Activated naive CD8-positive, alpha-beta T cell treated with anti-CD3 and anti-CD28 coated beads, Interleukin-2, amount 10 ng/mL, durations not matched to agents 7 days and 5 days (primary cell): Measurements from ENCODE around the gene ATRAID. TPM values are rescaled to one million over a fixed set of nuclear protein-coding genes. Genes with fewer than 3 reads are reported as not detected.

Experiments used
- ATAC-seq: fragments of 150-1000 bp; cut with Tn5 transposase; one replicate; pipeline ENCODE4 v1.10.0; 2021; ENCODE audit warnings: low read depth, moderate library complexity
- POLR2A ChIA-PET: fragments of 350-600 bp; sonication (Branson Sonifier 250); formaldehyde crosslinking; loops from one replicate; lab custom pipeline; 2021; ENCODE audit warnings: antibody characterized with exemption; lab: Charles Lee
- DNase-seq: peaks from one replicate; pipeline ENCODE4 v3.0.0; 2021
- H3K27ac Mint-ChIP-seq: one replicate; pipeline ENCODE4 v1.8.0; 2022; ENCODE audit warnings: mild to moderate bottlenecking, mixed read lengths
- H3K27me3 Mint-ChIP-seq: one replicate; pipeline ENCODE4 v1.8.0; 2022; ENCODE audit warnings: mild to moderate bottlenecking, moderate library complexity, mixed read lengths
- H3K36me3 Mint-ChIP-seq: one replicate; pipeline ENCODE4 v1.8.0; 2021; ENCODE audit warnings: mild to moderate bottlenecking, mixed read lengths
- H3K4me1 Mint-ChIP-seq: one replicate; pipeline ENCODE4 v1.8.0; 2021; ENCODE audit warnings: mixed read lengths
- H3K4me3 Mint-ChIP-seq: one replicate; pipeline ENCODE4 v1.8.0; 2022; ENCODE audit warnings: mild to moderate bottlenecking, moderate library complexity, mixed read lengths
- H3K9me3 Mint-ChIP-seq: one replicate; pipeline ENCODE4 v1.8.0; 2021; ENCODE audit warnings: mixed read lengths
- total RNA-seq, 2 experiments: library from RNA; stranded (reverse); gene quantifications; one replicate each; pipeline ENCODE4 v1.2.3, GENCODE V29; 2021

ATRAID gene
- total RNA-seq, 2 experiments from 2014 or later = 74.9 to 84.6 TPM

DNA sequence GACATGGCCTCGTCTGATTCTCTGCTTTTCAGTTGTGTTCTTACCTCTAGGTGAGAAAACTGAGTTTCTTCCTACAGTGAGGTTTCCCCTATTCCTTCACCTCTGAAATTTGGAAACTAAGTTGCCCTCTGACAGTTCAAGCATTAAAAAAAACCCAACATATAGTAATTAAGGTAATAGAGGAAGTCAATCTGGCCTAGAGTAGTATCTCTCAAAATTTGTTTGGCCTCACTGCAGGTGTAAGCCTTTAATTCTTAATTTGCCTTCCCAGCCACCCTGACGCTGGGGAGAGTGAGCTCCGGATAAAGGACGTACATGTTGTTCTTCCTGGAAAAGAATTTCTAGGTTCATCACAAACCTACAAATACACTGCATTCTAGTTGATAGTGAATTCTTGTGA, 6.8 kb downstream of the ATRAID start:
- Mint-ChIP-seq H3K27me3 (no peaks in the 10 kb centered on the region), H3K4me1 (peaks cover 35% of the 10 kb centered on the region), H3K9me3 (no peaks in the 10 kb centered on the region), H3K36me3 (peaks cover 26% of the 10 kb centered on the region), H3K4me3 (peak overlapping the region; percentile 92), H3K27ac (peak overlapping the region; percentile 89)
- DNase-seq = no peak
- no peak for ATAC-seq
- POLR2A ChIA-PET = no interaction called here

DNA sequence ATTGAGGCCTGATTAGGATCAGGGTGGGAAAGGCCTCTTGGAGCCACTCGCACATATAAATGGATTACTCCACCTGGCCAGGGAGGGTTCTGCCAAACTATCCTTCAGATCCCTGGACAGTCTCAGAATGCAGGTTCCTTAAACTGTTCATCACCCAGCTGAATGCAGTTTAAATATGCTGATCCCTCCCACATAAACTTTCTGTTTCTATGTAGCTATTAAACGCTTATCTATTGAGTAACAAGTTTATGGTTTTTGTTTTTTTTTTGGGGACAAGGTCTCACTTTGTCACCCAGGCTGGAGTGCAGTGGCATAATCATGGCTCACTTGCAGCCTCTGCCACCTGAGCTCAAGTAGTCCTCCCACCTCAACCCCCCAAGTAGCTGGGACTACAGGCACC, 7.2 kb downstream of the ATRAID start:
- POLR2A ChIA-PET = no interaction called here
- no peaks in the 10 kb centered on the region for H3K9me3 Mint-ChIP-seq
- H3K27ac Mint-ChIP-seq = no peak overlapping the region
- ATAC-seq (no peak), DNase-seq (no peak)
- H3K4me1 Mint-ChIP-seq = peaks cover 33% of the 10 kb centered on the region
- no peaks in the 10 kb centered on the region for H3K27me3 Mint-ChIP-seq
- H3K4me3 Mint-ChIP-seq = no peak overlapping the region
- peaks cover 25% of the 10 kb centered on the region for H3K36me3 Mint-ChIP-seq

DNA sequence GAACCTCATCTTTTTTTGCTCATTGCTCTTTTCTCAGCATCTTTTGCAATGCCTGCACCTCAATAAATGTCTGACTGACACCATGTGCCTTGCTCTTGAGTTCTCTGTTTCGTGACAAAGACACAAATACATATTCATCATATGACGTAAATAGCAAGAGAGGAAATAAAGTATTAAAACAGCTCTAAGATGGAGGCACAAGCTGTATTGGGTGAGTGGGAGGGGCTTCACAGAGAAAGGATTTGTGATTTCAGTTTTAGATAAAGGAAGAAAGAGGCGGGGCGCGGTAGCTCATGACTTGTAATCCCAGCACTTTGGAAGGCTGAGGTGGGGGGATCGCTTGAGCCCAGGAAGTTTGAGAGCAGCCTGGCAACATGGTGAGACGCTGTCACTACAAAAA, 8.2 kb downstream of the ATRAID start:
- Mint-ChIP-seq H3K36me3 (peaks cover 29% of the 10 kb centered on the region), H3K9me3 (no peaks in the 10 kb centered on the region), H3K27ac (peak overlapping the region; percentile 2), H3K27me3 (no peaks in the 10 kb centered on the region), H3K4me1 (peaks cover 32% of the 10 kb centered on the region), H3K4me3 (no peak overlapping the region)
- ATAC-seq = no peak
- DNase-seq = no peak
- POLR2A ChIA-PET = interaction anchor here (0.5 to 0.7 kb wide), 2 partner anchors 25 to 436 kb away, joined by 3 to 4 read pairs; no protein-coding TSS in a partner anchor

DNA sequence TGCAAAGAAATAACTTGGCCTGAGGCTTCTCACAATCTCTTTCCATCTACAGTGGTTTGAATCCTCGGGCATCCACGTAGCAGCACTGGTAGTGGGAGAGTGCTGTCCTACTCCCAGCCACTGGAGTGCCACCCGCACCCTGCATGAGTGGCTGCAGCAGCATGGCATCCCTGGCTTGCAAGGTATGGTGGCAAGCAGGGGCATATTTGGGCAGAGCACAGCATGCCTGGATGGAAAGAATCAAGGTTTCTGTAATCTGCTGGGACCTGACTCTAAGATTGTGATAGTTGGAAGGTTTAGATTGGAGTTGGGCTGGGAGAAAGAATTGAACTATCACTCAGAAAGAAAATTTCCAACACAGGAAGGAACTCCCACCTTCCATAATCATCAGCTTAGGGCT, 9.3 kb downstream of the ATRAID start:
- Mint-ChIP-seq H3K27ac (no peak overlapping the region), H3K27me3 (no peaks in the 10 kb centered on the region), H3K4me1 (peaks cover 29% of the 10 kb centered on the region), H3K9me3 (no peaks in the 10 kb centered on the region), H3K4me3 (no peak overlapping the region), H3K36me3 (peaks cover 29% of the 10 kb centered on the region)
- no peak for DNase-seq
- ATAC-seq = no peak
- POLR2A ChIA-PET = no interaction called here

DNA sequence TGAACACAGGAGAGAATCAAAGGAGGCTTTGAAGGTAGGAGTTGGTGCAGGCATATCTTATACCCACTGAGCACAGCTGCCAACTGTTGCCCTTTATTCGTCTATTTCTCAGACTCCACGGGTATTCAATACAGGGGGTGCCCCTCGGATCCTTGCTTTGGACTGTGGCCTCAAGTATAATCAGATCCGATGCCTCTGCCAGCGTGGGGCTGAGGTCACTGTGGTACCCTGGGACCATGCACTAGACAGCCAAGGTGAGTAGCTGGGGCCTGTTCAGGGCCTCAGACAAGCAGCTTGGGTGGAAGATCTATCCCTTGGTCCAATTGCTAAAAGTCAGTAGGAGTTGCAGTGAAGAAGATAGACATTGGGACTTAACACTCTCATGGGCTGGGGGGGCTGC, 10.6 kb downstream of the ATRAID start:
- no peak overlapping the region for H3K27ac Mint-ChIP-seq
- POLR2A ChIA-PET = no interaction called here
- DNase-seq = no peak

DNA sequence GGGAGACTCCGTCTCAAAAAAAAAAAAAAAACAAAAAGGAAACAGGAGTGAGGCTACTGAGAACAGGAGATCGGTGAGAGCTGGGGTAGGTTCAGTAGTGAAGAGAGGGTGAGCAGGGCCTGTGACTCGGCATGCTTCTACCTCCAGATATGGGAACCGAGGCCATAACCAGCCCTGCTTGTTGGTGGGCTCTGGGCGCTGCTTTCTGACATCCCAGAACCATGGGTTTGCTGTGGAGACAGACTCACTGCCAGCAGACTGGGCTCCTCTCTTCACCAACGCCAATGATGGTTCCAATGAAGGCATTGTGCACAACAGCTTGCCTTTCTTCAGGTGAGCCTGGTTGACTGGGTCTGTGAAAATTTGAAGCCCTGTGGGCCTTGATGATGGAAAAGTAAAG, 11.6 kb downstream of the ATRAID start:
- no peaks in the 10 kb centered on the region for H3K27me3 Mint-ChIP-seq
- no peak for DNase-seq
- H3K9me3 Mint-ChIP-seq = no peaks in the 10 kb centered on the region
- peaks cover 31% of the 10 kb centered on the region for H3K36me3 Mint-ChIP-seq
- no peak for ATAC-seq
- H3K4me3 Mint-ChIP-seq = no peak overlapping the region
- H3K4me1 Mint-ChIP-seq = peaks cover 13% of the 10 kb centered on the region
- POLR2A ChIA-PET = interaction anchor here (1.0 to 1.1 kb wide), 2 partner anchors 10 to 13 kb away, joined by 3 read pairs; no protein-coding TSS in a partner anchor
- peak overlapping the region; percentile 58 for H3K27ac Mint-ChIP-seq

More for the DNA sequence above, 10.6 kb downstream of the ATRAID start:
- H3K9me3 Mint-ChIP-seq = no peaks in the 10 kb centered on the region
- no peaks in the 10 kb centered on the region for H3K27me3 Mint-ChIP-seq
- no peak overlapping the region for H3K4me3 Mint-ChIP-seq
- H3K36me3 Mint-ChIP-seq = peaks cover 36% of the 10 kb centered on the region
- ATAC-seq = no peak
- peaks cover 23% of the 10 kb centered on the region for H3K4me1 Mint-ChIP-seq

DNA sequence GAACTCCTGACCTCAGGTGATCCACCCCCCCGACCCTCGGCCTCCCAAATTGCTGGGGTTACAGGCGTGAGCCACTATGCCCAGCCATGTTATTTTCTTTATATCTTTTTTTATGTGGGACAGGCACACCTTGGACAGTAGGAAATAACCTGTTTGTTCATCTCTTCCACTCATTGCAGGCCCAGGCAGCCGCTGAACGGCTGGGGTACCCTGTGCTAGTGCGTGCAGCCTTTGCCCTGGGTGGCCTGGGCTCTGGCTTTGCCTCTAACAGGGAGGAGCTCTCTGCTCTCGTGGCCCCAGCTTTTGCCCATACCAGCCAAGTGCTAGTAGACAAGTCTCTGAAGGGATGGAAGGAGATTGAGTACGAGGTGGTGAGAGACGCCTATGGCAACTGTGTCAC, 13.7 kb downstream of the ATRAID start:
- H3K27ac Mint-ChIP-seq = peak overlapping the region; percentile 52

DNA sequence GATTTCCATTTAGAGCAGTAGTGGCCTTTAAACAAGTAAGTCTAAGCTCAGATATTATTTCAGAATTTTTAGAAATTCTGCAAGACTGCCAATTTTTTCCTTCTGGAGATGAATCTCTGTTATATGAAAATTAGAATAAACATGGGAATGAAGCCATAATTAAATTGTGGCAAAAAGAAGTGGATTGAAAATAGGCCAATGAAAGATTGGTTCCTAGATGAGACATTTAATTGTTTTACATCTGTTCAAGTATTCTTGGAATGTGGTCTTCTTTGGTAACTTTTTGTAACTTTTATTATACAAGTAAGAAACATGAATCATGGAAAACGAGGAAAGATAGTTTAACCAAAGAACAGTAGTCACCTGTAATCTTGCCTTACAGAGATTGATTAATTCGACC, 15.7 kb downstream of the ATRAID start:
- ATAC-seq (no peak), DNase-seq (no peak)
- no peaks in the 10 kb centered on the region for H3K27me3 Mint-ChIP-seq
- H3K4me1 Mint-ChIP-seq = peaks cover 4% of the 10 kb centered on the region
- H3K9me3 Mint-ChIP-seq = no peaks in the 10 kb centered on the region
- POLR2A ChIA-PET = no interaction called here
- peaks cover 17% of the 10 kb centered on the region for H3K36me3 Mint-ChIP-seq
- no peak overlapping the region for H3K27ac Mint-ChIP-seq
- no peak overlapping the region for H3K4me3 Mint-ChIP-seq

More for the DNA sequence above, 13.7 kb downstream of the ATRAID start:
- no peaks in the 10 kb centered on the region for H3K9me3 Mint-ChIP-seq
- no peak overlapping the region for H3K4me3 Mint-ChIP-seq
- peaks cover 22% of the 10 kb centered on the region for H3K36me3 Mint-ChIP-seq
- no peaks in the 10 kb centered on the region for H3K27me3 Mint-ChIP-seq
- DNase-seq (no peak), ATAC-seq (no peak)
- peaks cover 6% of the 10 kb centered on the region for H3K4me1 Mint-ChIP-seq
- POLR2A ChIA-PET = interaction anchor here (0.9 kb wide), 1 partner anchor 8 kb away, joined by 3 read pairs; the partner anchor contains the start of gene CAD

DNA sequence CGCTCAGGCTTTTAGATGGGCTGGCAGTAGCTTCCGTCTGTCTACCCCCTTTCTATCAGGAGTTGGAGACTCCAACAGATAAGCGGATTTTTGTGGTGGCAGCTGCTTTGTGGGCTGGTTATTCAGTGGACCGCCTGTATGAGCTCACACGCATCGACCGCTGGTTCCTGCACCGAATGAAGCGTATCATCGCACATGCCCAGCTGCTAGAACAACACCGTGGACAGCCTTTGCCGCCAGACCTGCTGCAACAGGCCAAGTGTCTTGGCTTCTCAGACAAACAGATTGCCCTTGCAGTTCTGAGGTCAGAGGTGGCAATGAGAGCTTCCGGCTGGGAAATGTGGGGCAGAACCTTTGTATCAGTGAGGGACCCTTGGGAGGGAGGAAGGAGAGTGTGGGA, 20.1 kb downstream of the ATRAID start:
- Mint-ChIP-seq H3K9me3 (no peaks in the 10 kb centered on the region), H3K36me3 (peaks cover 16% of the 10 kb centered on the region), H3K4me3 (no peak overlapping the region), H3K27me3 (no peaks in the 10 kb centered on the region), H3K4me1 (no peaks in the 10 kb centered on the region), H3K27ac (no peak overlapping the region)
- POLR2A ChIA-PET = interaction anchor here (1.0 to 1.7 kb wide), 2 partner anchors 10 to 20 kb away, joined by 3 to 4 read pairs; partner anchors contain the start of genes ATRAID and SLC5A6
- DNase-seq (no peak), ATAC-seq (no peak)

DNA sequence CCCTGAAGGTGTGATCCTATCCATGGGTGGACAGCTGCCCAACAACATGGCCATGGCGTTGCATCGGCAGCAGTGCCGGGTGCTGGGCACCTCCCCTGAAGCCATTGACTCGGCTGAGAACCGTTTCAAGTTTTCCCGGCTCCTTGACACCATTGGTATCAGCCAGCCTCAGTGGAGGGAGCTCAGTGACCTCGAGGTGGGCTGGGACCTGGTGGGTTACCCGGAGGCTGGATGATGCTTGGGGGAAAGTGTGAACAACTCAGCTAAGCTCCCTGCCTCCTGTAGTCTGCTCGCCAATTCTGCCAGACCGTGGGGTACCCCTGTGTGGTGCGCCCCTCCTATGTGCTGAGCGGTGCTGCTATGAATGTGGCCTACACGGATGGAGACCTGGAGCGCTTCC, 21.5 kb downstream of the ATRAID start:
- Mint-ChIP-seq H3K27ac (no peak overlapping the region), H3K27me3 (no peaks in the 10 kb centered on the region), H3K9me3 (no peaks in the 10 kb centered on the region), H3K4me1 (no peaks in the 10 kb centered on the region), H3K36me3 (peaks cover 17% of the 10 kb centered on the region), H3K4me3 (no peak overlapping the region)
- DNase-seq (no peak), ATAC-seq (no peak)
- POLR2A ChIA-PET = no interaction called here

DNA sequence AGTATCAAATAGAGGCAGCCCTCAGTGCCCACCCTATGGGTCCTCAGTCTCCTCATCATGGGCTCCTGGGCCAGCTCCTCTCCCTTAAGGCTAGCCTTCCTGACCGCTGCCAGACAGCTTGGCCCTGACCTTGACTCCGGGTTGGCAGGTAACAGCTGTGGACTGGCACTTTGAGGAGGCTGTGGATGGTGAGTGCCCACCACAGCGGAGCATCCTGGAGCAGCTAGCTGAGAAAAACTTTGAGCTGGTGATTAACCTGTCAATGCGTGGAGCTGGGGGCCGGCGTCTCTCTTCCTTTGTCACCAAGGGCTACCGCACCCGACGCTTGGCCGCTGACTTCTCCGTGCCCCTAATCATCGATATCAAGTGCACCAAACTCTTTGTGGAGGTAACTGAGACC, 24.3 kb downstream of the ATRAID start:
- Mint-ChIP-seq H3K4me3 (no peak overlapping the region), H3K9me3 (no peaks in the 10 kb centered on the region), H3K27me3 (no peaks in the 10 kb centered on the region), H3K4me1 (no peaks in the 10 kb centered on the region), H3K27ac (no peak overlapping the region), H3K36me3 (peaks cover 24% of the 10 kb centered on the region)
- POLR2A ChIA-PET = interaction anchor here (0.5 kb wide), 2 partner anchors 443 to 842 kb away, joined by 3 to 5 read pairs; no protein-coding TSS in a partner anchor
- ATAC-seq (no peak), DNase-seq (no peak)

DNA sequence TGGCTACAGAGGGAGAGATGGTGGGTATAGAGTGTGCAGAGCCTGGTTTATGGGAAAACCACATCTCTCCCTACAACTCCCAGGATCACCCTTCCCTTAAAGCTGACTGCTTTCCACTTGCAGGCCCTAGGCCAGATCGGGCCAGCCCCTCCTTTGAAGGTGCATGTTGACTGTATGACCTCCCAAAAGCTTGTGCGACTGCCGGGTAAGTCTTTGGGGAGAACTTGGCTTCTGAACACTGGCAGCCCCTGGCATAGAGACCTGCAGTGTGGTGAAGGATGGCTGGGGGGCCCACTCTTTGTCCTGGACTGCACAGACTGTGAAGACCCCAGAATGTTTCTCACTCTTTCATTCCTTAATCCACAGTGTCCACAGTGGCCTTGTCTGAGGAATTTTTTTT, 24.8 kb downstream of the ATRAID start:
- H3K27me3 Mint-ChIP-seq = no peaks in the 10 kb centered on the region
- DNase-seq = no peak
- H3K9me3 Mint-ChIP-seq = no peaks in the 10 kb centered on the region
- no peak overlapping the region for H3K4me3 Mint-ChIP-seq
- peaks cover 26% of the 10 kb centered on the region for H3K36me3 Mint-ChIP-seq
- no peak for ATAC-seq
- H3K27ac Mint-ChIP-seq = no peak overlapping the region
- H3K4me1 Mint-ChIP-seq = no peaks in the 10 kb centered on the region
- POLR2A ChIA-PET = no interaction called here

DNA sequence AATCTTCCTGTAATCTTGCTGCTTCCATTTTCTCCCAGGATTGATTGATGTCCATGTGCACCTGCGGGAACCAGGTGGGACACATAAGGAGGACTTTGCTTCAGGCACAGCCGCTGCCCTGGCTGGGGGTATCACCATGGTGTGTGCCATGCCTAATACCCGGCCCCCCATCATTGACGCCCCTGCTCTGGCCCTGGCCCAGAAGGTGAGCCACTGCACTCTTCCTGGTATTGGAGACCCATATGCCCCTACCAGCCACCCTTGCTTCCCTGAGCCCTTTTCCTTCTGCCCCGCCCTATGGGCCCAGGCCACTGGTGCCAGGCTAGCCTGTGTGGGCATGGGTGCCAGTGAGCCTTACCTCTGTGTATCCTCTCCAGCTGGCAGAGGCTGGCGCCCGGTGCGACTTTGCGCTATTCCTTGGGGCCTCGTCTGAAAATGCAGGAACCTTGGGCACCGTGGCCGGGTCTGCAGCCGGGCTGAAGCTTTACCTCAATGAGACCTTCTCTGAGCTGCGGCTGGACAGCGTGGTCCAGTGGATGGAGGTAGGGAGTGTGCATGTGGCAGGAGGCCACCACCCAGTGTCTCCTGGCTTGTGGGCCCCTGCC, 25.6 kb downstream of the ATRAID start:
- no peak for ATAC-seq
- Mint-ChIP-seq H3K4me1 (peaks cover 5% of the 10 kb centered on the region), H3K4me3 (no peak overlapping the region), H3K9me3 (no peaks in the 10 kb centered on the region), H3K36me3 (peaks cover 26% of the 10 kb centered on the region), H3K27ac (no peak overlapping the region), H3K27me3 (no peaks in the 10 kb centered on the region)
- POLR2A ChIA-PET = no interaction called here
- DNase-seq = no peak

DNA sequence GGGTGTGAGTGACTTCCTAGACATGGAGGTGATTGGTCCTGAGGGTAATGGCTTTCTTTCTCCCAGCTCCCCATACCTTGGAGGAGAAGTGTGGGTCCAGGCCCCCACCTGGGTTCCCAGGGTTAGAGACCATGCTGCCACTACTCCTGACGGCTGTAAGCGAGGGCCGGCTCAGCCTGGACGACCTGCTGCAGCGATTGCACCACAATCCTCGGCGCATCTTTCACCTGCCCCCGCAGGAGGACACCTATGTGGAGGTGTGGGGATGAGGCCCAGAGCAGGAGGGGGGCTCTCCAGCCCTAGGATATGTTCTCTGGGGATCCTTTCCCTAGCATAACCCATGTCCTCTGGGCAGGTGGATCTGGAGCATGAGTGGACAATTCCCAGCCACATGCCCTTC, 27.1 kb downstream of the ATRAID start:
- Mint-ChIP-seq H3K27ac (no peak overlapping the region), H3K36me3 (peaks cover 21% of the 10 kb centered on the region), H3K27me3 (no peaks in the 10 kb centered on the region), H3K4me3 (no peak overlapping the region), H3K4me1 (peaks cover 5% of the 10 kb centered on the region), H3K9me3 (no peaks in the 10 kb centered on the region)
- POLR2A ChIA-PET = no interaction called here
- DNase-seq (no peak), ATAC-seq (no peak)
